RKO (cell line): Measurements from ENCODE around the gene PTPRZ1.

Experiments
- DNase-seq: peaks from one replicate; pipeline ENCODE4 v3.0.0-alpha.2; 2016; ENCODE audit warnings: low spot score

The PTPRZ1 gene

DNA sequence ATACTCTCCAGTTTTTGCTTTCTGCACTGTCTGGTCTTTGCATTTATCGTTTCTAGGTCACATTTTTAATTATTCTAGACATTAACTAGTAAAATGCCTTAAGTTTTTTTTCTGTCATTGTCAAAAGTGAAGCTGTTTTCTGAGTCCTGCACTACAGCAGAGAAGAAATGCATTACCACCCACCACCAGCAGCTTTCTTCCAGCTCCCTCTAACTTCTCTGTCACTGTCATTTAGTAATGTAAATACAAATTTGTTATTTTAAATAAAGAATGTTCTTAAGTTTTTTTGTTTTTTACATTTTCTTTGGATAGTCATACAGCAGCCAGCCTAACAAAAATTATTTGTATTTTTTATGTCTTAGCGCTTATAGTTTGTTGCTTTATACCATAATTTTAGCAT lies 18.8 kb downstream of the PTPRZ1 start:
- no peak for DNase-seq

DNA sequence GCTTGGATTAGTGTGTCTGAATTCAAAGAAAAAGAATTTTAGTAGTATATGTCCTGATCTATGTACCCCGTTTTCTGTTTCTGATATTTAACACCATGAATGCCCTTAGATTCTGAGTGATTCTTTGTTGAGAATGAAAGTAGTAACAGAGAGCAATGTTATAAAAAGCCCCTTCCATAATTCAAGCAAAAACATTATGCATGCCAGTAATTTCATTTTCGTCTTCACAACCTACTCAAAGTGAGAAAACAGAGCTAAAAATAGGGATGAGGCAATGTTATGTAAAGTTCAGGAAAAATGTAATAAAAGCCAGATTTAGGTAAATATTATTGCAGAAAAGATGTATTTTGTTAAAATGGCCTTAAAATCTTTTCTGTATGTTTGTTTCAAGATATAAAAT lies 28.1 kb downstream of the PTPRZ1 start:
- DNase-seq = no peak

- no peak for DNase-seq
Observed at GRCh38 chr7:121904120-121904519, 31.2 kb downstream of the PTPRZ1 start.

DNA sequence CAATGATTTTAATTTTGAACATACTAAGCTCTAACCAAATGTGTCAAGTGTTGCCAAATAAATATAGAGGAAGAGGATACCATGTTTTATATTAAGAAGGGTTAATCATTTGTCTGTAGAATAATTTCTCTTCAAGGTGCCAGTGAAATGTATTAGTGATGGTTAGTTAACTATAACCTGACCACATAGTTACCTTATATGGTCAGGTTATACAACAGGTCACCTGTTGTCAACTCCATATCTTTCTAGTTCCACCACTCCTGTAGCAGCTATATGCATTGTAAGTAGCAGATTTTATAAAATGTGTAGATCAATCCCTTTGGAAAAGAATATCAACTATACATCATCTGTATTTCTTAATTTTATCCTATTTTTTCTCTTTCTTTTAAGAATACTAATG lies 35.1 kb downstream of the PTPRZ1 start:
- DNase-seq = no peak

GRCh38 chr7:121909716-121910345 lies 36.9 kb downstream of the PTPRZ1 start:
- DNase-seq = no peak

- DNase-seq = no peak
Observed at GRCh38 chr7:121913947-121914675, 41.1 kb downstream of the PTPRZ1 start.

- DNase-seq = no peak
Observed at GRCh38 chr7:121914676-121915279, 41.8 kb downstream of the PTPRZ1 start.

GRCh38 chr7:121916211-121916610 lies 43.2 kb downstream of the PTPRZ1 start:
- no peak for DNase-seq

GRCh38 chr7:121919986-121920385 lies 47.0 kb downstream of the PTPRZ1 start:
- no peak for DNase-seq

DNA sequence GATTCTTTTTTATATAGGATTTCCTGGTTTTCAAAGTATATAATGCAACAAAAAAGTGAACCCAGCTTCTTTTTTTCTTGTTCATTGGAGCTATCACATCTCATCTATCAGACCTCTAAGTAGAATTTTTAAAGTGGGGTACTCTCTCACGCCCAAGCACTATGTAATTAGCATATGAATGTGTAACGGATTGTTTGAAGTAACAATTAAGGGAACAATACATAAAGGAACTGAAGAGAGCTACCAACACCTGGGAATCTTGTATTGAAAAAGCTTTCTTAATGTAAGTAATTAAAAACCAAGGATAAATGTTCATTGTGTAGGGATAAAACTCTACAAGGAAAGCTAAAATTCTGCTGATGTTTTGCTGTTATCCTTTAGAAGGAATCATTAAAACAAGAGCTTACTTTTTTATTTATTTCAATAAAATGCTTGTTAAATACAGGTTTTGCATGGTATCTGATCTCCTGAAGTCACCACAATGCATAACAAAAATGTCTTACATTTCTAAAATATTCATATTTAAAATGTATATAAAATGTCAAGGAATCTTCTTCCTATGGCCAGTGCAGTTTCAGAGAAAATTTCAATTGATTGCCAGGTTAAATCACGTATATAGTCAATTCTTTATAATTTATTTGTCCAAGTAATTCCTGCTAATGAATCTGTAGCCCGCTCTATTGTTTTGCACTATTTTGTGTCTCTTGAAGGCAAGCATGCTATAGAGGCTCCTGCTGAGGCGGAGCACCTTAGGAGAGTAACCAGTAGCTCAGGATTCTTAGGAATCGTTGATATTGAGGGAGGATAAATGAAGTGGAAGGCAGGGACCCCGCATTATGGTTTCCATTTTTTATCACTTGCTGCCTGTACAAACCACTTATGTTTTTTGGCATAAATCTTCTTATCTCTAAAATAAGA lies 51.6 kb downstream of the PTPRZ1 start:
- no peak for DNase-seq

GRCh38 chr7:121931149-121931902 lies 58.4 kb downstream of the PTPRZ1 start:
- no peak for DNase-seq

DNA sequence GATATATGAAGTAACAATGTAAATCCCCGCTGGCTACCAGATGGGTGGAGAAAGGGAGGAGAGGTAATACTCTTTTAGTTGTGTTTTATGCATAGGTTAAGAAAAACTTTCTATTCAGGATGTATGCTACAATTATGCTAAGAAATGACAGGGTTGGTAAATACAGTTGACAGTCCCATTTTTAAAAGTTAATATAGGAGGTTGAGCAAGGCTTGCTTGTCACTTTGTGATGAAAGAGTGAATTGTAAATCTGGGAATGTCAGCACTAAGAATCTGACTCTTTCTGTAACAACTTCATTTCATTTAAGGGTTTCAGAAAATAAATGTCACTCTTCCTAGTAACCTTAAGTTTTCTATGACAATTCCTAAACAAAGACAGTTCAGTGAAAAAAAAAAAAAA lies 59.8 kb downstream of the PTPRZ1 start:
- no peak for DNase-seq

DNA sequence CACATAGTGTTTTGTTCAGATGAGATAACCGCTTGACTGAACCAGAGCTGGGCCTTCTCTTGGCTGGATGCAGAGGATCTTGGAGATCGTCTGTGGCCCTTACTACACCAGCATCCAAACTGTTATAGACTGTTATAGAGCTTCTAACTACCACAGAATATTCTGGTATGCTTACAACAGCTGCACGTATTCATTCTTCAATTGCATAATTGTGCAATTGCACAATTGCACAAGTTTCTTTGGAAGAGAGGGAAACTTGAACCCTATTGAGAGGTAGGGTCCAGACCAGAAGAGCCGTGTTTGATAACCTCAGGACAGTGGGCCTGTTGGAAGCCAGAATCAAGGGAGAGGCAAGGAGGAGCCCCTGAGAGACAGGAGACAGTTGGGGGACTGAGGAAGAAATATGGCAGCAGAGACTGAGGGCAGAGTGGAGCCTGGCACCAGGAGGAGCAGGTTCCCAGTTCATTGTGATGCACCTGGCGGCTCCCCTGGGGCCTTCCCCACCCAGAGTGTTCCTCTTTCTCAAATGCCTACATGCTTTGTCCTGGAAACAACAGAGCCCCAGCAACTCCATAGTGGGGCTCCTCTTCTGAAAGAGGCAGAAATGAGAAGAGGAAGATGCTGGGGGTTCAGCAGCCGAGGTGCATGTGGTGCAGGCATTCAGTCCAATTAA lies 64.1 kb downstream of the PTPRZ1 start:
- DNase-seq = no peak

DNA sequence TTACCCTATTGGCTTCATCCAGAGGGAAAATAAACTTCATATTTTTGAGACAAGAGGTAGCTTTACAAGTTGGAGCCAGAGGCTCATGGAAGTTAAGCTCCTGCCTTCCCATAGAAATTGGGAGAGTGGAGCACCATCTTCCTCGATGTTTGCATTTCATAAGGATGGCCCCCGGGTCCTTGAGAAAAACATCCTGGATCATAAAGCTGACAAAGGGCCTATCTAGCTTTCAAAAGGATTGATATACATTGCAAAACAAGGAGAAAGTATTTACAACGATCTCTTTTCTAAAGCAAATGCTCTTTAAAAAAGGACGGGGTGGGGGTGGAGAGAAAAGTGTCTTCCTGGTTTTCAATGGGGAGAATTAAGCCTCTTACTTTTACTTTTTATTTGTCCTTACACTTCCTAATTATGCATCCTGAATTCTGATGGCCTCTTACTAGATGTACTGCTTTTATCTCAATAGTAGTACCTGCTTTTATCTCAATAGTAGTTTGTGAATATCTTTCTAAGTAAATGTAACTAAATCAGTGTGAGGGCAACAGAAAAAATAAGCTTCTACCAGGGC lies 65.6 kb downstream of the PTPRZ1 start:
- no peak for DNase-seq

GRCh38 chr7:121940918-121941317 lies 68.0 kb downstream of the PTPRZ1 start:
- no peak for DNase-seq

DNA sequence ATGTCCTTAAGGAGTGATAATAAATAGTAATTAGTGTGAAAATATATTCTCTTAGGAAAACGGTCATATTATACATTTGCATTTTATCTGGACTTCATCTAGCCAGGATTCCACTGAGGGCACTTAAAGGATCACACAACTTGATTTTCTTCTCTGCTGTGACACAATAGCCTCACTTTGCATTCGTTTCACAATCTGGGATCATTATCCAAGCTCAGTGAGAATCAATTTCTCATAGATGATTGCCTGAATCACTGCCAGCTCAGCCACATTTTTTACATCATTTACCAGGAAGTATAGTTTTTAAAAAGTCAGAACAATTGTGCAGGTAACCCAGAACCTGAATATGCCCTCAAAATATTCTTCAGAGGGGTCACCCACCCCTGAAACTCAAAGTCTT lies 68.9 kb downstream of the PTPRZ1 start:
- no peak for DNase-seq

DNA sequence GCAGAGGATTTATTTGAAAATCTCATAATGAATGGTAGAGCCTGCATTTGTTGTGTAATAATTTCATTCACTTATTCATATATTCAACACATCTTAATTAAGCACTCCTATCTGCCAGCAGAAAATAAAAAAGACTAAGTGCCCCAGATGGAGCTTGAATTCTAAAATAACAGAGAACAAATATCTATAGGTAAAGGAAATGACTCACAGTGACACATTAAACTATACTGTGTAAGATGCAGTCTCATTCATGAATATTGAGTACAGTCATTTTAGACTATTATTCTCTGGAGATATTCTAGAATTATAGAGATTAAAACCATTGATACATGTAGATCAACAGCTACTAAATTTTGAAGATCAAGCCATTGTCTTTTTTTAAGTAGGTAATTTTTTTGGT lies 72.1 kb downstream of the PTPRZ1 start:
- peak; percentile 33 for DNase-seq

DNA sequence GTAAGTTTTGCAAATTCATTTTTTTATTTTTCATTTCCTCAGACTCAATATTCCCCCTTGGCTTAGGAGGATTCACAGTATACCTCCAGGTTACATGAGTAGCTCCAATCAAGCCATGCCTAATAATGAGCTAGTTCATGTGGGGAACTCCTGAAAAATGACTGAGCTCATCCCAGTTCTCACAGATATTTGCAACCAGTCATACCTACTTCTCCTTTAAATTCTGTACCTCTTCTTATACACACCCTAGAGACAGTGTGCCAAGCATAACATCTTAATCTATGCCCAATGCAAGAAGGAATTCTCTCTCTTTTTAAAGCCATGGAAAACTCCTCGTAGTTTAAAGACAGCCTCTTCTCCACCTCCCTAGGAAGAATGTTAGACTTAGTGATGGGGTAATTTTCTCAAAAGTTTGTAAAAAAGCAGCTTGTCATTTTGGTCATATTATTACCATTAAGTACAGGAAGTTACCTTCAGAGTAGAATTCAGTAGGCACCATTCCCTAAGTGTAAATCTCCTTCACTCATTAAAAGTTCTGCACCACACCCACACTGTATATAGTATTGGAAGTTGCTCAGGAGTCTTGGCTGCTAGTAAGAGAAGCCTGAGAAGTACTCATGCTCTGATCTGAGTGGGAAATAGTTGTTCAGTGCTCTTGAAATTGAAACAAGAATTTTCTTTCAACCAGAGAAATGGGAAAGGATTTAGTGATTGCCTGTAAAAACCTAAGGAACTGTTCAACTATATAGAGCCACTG lies 72.7 kb downstream of the PTPRZ1 start:
- no peak for DNase-seq

GRCh38 chr7:121953164-121953563 lies 80.2 kb downstream of the PTPRZ1 start:
- DNase-seq = no peak

DNA sequence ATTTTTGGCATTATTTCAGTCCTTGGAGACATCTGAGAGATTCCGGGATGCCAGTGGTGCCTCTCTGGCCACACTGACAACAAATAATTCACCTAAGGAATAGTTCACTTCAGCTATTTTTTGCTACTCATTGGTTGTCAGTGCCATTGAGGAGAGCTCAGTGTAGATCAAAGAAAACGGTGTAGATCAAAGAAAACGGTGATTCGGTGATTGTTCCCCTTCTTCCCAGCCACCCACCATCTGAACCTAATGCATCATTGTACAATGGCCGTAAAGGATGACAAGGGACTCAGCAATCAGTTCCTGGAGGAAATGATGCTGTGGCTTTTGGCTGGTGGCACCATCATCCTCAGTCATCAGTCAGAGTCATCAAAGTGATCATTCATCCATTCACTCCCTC lies 80.6 kb downstream of the PTPRZ1 start:
- DNase-seq = peak; percentile 36
